GM21526 (cell line): ENCODE data around the gene KIAA0753.

Experiments used
- ATAC-seq: cut with Tn5 transposase; IDR thresholded peaks from one replicate; pipeline ENCODE4 v1.9.1; 2021; ENCODE audit warnings: moderate library complexity; ENCODE audit not compliant: unreplicated experiment, low FRiP score

The KIAA0753 gene

GRCh38 chr17:6530324-6530920 is 110.1 kb downstream of the KIAA0753 start:
- no peak for ATAC-seq

- no peak for ATAC-seq
Observed at GRCh38 chr17:6528557-6528956, 112.0 kb downstream of the KIAA0753 start.
